ENCODE measurements around the gene PROZ.

The PROZ gene

GRCh38 chr13:113204378-113204734 is 45.9 kb downstream of the PROZ start:
- DNase-seq (ENCODE audit: low read depth in 3 of 3): no peak

GRCh38 chr13:113205428-113205931 is 47.0 kb downstream of the PROZ start:
- no peak for DNase-seq (ENCODE audit: low read depth in 3 of 3)

GRCh38 chr13:113207460-113207859 is 49.0 kb downstream of the PROZ start:
- DNase-seq (ENCODE audit: low read depth in 3 of 3): no peak

- no peak for DNase-seq (ENCODE audit: low read depth in 3 of 3)
Observed at GRCh38 chr13:113207890-113208420, 49.5 kb downstream of the PROZ start.

- peak; percentile 80 to 88 (median 84) for DNase-seq (ENCODE audit: low read depth in 3 of 3)
Observed at GRCh38 chr13:113208421-113209335, 50.2 kb downstream of the PROZ start, which contains the start of gene PCID2. Gene PCID2, minus strand, starts transcription at chr13:113208669. Its CDS starts 35 bp downstream, at chr13:113208634.

GRCh38 chr13:113209336-113209758 is 50.9 kb downstream of the PROZ start, which contains the start of gene CUL4A:
Gene CUL4A, plus strand, starts transcription at chr13:113209613. Its CDS starts 15 bp downstream, at chr13:113209628.
- DNase-seq (ENCODE audit: low read depth in 3 of 3): peak; percentile 46 to 76 (median 57)

- peak; percentile 37 to 62 (median 40) for DNase-seq (ENCODE audit: low read depth in 3 of 3)
Observed at GRCh38 chr13:113209759-113210421, 51.4 kb downstream of the PROZ start.

- no peak for DNase-seq (ENCODE audit: low read depth in 3 of 3)
Observed at GRCh38 chr13:113210833-113211232, 52.4 kb downstream of the PROZ start.

- DNase-seq (ENCODE audit: low read depth in 3 of 3): no peak
Observed at GRCh38 chr13:113211774-113212173, 53.3 kb downstream of the PROZ start.

- no peak for DNase-seq (ENCODE audit: low read depth in 3 of 3)
Observed at GRCh38 chr13:113216254-113217048, 58.0 kb downstream of the PROZ start.

GRCh38 chr13:113218586-113218985 is 60.1 kb downstream of the PROZ start:
- DNase-seq (ENCODE audit: low read depth in 3 of 3): no peak

- DNase-seq (ENCODE audit: low read depth in 3 of 3): no peak
Observed at GRCh38 chr13:113219256-113219940, 61.0 kb downstream of the PROZ start.

GRCh38 chr13:113220141-113220598 is 61.7 kb downstream of the PROZ start:
- no peak for DNase-seq (ENCODE audit: low read depth in 3 of 3)

GRCh38 chr13:113220877-113221276 is 62.4 kb downstream of the PROZ start:
- DNase-seq (ENCODE audit: low read depth in 3 of 3): no peak
